Superior temporal gyrus (tissue), 1 donor: ENCODE measurements around the gene MYO18A.
A peak's percentile ranks its signal among the peaks of the same experiment; 100 is the strongest.
"Not testable (repeated sequence)": the region's sequence is repeated elsewhere in the genome, so short reads cannot be mapped to it uniquely, and the experiment has no call there.

ENCODE experiments used
- DNase-seq: peaks from one replicate; pipeline ENCODE4 v3.0.0-alpha.2; 2016; ENCODE audit errors: extremely low spot score

Gene MYO18A

DNA sequence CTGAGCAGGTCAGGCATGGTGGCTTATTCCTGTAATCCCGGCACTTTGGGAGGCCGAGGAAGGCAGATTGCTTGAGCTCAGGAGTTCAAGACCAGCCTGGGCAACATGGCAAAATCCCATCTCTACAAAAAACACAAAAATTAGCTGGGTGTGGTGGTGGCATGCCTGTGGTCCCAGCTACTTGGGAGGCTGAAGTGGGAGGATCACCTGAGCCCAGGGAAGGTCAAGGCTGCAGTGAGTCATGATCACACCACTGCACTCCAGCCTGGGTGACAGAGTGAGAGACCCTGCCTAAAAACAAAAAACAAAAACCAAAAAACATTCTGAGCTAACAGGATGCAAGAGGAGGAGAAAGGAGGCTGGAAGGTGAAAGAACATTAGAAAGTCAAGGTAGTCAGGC lies 33.0 kb downstream of the MYO18A start:
- DNase-seq: not testable (repeated sequence)

DNA sequence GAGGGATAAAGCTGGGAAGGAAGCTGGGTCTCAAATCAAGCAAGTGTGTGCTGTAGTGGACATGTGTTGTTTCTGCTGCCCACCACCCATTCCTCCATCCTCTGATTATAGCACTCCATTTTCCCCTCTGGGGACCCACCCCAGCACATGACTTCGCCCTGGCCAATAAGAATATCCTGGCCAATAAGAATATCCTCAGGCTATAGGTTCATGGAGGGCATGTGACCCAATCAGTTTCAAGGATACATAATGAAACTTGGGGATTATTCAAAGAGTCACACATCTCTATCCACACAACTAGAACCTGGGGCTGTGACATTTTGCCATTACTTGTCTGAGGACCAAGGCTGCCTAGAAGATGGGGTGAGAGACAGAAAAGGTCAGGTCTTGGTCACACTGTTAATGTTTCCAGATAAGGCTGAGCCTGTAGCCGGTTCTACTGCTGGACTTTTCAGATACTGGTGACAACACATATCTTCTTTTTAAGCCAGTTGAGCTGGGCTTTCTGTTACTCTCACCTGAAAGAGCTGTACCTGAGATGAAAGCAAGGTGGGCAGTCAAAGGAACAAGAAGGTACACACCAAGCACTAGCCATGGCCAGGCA lies 33.7 kb downstream of the MYO18A start:
- DNase-seq: no peak

DNA sequence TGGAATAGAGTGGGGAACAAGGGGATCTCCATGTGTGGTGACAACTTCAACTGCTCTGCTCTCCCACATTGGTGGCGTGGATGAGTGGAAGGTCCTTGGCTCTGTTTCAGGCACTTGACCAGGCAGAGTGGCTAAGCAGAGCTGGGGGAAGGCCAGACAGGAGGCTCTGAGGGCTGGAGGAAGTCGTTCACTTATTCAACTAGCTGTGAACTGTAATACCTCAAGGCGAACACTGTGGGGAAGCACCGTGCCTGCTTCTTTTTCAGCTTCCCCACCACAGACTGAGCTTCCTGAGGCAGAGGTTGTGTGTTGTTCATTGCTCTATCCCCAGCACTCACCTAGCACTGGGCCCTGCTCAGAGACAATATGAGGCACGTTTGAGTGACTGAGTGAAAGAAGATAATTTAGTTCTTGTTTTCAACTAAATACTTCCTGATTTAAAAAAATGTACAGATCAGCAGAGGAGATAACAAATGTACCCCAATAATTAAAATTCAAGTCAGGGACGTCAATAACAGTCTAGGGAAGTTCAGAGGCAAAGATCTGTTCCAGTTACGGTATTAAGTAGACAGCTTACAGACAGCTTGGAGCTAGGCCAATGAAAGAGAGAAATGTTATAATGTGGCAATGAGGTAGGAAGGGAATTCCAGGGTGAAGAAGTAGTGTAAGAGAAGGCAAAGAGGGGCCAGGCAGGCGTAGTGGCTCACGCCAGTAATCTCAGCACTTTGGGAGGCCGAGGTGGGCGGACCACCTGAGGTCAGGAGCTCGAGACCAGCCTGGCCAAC lies 34.7 kb downstream of the MYO18A start:
- DNase-seq: peak; percentile 78

DNA sequence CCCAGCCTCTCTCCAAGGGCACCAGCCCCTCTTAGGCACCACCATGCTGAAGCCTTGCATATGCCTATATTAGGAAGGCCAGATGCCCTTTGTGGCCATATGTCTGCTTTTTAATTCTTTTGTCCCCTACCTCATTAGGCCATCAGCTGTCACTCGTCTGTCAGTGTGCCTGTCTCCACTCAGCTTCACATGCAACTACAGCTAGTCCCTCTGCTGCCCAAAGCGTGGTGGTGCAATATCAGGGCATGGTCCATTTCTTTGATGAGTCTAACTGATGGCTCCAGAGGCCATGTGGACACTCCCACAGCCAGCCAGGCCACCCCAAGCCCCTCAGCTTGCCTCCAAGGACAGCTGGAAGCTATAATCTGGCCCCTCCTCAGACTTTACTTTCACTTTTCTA lies 36.3 kb downstream of the MYO18A start:
- no peak for DNase-seq

DNA sequence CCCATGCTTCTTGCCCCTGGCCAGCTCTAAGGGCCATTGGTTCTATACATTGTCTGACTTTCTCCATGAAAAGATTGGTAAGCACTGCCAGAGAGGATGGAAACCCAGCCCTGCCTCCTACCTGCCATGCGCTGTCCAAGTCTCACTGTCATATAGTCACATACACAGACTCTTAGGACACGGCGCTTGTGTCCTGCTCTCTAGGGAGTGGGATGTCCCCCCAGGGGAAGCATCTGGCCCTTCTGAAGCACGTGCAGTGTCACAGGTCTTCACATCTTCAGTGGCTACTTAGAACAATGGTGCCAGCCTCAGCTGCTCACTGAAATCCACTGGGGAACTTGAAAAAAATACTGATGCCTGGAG lies 38.7 kb downstream of the MYO18A start:
- DNase-seq: no peak

DNA sequence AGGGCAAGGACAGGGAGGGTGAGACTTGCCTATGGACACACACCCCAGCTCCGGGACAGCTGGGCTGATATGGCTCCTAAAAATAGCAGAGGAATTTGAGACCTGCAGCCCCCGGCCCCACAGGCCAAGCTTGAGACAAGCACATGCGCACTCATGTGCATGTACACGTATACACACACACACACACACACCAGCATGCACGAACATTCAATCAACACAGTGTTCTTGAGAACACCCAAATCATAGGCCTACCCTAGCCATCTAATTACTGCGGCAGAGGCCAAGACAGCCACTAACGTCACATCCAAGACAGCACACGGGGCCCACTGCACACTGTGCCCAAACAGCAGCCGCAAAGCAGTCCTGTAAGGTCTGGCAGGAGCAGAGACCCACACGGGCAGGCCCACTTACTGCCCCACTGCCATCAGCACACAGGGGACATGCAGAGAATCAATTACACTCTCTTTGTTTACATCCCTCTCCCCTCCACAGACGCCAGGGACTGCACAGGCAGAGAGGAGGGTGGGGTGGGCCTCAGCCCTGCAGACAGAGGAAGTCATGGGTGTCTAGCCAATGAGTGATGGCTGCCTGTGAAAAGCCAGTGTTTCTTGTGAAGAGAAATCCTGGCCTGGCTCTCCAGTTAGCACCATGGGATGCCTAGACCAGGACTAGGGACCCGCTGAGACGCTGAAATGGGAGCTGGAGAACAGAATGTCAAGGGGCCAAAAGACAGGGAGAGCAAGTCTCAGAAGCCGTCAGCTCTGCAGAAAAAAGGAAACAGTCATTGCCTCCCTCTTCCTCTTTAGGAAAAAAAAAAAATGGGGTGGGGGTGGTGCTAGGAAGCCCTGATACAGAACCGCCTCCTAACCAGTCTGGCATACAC lies 39.3 kb downstream of the MYO18A start:
- no peak for DNase-seq

DNA sequence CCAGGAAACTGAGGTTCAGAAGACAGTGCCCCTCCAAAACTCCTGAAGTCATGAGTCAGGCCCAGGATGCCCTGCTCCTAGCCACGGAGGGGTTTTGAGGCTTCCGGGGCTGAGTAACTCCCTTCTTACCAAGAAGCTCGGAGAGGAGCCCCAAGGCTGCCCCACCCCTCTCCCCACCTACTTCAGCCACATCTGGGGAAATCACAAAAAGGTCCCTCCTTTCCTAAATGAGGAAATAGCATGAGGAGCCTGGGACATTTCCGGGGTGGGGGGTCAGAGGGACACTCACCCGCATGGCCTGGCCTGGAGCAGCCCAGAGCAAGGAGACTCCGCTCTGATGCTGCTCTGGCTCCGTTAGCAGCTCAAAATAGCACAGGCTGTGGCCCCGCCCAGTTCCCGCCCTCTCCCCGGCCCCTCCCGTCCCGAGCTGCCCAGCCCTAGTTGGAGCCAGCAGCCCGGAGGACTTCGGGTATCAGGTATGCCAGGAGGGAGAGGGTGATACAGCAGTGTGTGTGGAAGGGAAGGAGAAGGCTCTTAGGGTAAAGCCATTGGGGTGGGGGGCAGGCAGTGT lies 40.1 kb downstream of the MYO18A start:
- DNase-seq: no peak

DNA sequence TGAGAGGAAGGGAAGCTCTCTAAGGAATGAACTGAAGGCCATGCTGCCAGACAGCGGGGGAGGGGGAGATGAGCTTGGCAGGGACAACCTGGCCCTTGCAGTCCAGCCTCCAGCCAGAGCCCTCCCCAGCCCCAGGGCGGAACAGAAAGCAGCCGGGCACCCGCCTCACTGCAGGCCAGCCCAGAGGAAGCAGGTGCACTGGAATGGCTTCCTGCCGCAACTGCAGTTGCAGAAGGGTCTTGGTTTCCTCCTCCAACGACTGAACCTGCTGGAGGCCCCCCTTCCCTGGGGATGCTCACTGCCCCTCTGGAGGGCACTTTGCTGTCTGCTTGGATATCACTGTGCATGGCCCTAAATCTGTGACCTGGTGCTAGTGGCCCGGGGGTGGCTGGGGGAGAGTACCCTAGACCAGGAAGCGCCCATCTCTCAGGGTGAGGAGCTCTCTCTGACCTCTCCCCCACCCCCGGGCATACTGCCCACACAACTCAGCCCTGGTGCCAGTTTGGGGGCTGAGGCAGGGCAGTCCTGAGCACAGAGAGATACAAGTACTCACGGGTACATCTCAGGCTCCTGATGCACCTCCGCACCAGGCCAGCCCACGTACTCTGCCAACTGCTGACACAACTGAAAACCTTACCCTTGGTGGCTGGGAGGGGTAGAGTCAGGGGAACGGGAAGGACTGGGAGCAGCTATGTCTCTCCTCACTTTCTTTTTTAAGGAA lies 41.1 kb downstream of the MYO18A start:
- no peak for DNase-seq

DNA sequence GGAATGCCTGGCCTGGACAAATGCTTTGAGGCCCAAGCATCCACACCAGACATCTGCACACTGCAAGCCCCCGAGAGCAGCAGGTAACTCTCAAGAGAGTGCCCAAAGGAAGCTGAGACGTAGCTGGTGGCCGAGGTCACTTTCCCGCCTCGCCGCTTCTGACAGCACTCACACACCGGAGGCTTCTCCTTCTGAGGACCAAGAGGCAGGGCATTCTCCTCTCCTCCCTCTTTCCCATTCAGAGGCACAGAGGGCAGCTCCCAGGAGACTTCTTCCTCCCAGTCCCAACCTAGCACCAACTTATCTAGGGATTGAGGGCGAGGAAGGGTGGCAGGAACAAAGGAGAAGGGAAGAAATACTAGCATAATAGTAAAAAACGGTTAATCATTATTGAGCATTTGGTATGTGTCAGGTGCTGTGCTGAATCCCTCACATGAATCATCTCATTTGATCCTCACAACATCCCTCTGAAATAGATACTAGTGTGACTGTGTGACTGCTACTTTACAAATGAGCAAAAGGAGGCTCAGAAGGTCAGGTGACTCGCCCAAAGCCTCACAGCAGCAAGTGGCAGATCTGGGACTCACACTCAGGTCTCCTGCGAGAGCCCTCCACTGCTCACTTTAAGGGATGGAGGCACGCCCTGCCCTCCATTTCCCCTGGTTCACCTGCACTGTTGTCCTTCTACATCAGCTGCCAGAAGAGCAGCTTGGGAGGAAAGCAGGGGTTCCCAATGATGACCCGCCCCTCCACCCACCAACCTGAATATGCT lies 41.8 kb downstream of the MYO18A start:
- DNase-seq: no peak

DNA sequence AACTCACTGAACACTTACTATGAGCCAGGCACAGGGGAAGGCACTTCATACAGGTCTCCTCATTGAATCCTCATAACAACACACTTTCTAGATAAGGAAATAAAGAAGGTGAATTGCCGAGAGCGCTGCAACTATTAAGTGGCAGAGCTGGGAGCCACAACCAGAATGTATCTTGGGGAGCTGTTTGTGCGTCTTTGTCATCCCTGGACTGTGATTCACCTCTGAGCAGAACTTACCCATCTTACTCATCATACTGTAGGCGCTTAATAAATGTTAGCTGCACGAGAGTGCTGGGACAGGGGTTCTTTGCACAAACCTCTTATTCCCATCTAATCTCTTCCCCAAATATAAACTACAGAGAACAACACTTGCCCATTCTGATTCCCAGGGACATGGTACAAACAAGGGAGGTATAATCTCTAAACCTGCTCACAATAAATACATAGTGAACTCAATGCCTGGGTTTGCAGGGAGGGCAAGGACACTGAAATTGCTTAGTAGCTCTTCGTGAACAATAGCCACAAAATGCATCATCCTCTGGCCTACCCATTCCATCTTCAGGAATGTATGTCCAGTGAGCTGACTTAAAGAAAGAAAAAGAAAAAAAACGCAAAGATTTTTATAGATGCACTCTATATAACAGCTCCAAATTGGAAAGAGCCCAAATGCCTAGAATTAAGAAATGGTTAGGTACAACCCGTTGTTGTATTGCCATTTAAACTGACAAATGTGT lies 43.0 kb downstream of the MYO18A start:
- DNase-seq: no peak

DNA sequence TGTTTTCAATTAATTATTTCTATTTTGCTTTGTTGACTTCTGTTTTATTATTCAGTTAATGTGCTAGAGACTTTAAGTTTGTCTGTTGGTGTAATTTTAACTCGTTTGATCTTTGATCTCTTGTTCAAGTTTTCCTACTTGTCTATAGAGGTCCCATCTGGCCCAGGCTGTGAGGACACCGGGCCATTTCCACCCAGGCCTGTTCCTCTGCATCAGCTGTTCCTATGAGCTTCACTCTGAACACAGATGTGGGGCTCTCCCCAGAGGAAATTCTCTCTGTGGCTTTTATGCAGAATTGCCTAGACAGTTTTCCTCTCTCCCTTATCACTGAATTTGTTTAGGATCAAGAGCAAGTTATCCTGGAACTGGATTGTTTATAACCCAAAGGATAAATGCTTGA lies 44.7 kb downstream of the MYO18A start:
- DNase-seq: no peak

DNA sequence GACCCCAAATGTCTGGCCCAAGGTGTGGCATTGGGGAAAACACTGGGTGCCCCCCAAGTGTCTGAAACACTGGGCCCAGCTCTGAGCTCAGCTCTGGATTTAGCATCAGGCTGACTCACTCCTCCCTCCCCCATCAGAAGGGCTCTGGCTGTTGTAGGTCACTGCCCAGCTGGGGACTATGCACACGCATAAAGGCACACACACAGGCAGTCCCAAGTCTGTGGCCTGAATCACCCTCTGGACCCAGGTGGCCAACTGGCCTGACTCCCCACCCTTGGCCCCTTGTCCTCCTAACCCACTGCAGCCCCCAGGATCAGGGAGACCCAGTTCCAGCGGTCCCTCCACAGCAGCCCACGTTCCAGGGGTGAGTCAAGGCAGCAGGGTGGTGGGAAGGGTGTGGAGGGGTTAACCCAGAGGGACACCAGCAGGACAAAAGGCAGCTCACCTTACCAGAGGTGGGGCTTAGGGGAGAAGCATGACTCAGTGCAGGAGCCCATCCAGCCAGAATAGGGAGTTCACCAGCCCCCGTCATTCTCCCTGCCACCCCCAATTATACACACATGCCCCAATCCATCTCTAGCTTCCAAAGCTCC lies 47.0 kb downstream of the MYO18A start:
- no peak for DNase-seq

DNA sequence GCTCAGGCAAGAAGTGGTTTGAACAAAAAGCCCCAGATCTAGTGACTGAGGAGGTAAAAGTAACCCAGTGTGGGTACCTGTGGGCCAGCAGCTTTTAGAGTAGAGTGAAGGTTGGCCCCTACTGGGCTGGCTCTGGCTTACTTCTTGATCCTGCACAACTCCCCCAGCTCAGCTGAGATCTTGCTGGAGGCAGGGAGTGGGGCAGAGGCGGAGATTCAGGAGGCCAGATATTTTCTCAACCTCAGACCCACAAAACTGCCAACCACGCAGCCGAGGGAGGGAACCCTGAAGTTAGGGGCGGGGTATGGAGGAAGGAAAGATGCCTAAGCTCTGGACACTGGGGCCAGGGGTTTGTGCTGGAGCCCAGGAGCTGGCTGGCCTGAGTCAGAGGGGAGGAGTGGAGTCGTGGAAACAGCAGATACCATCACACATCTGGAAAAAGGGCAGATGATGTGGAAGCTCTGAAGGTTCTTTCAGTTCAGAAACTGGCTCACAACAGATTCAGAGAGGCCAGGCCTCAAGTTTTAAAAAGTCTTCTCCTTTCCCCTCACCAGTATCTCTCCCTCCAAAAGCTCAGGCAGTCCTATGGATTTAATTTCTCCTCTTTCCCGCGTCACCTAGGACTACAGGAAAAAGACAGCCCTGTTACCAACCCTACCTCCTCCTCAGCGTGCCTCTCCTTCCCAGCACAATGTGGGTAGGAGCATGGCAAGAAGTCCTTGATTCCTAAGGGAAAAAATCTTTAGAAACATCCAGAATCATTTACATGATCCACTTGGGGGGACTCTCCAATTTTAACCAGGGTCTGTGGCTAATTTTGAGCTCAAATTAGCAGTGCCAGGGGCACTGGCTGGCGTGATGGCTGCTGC lies 48.1 kb downstream of the MYO18A start:
- no peak for DNase-seq

DNA sequence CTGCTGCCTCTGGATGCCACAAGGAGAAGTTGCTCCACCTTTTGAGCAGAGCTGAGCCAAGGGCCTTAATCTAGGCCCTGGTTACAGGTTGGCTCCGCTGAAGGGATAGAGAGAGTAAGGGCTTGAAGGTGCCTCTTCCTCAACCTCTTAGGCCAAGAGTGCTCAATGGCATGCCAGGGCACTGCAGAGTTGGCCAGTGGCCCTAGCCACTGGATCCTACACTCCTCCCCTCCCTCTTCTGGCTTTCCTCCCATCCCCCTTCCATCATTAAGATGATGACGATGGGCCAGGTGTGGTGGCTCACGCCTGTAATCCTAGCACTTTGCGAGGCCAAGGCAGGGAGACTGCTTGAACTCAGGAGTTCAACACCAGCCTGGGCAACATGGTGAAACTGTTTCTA lies 50.5 kb downstream of the MYO18A start:
- no peak for DNase-seq

DNA sequence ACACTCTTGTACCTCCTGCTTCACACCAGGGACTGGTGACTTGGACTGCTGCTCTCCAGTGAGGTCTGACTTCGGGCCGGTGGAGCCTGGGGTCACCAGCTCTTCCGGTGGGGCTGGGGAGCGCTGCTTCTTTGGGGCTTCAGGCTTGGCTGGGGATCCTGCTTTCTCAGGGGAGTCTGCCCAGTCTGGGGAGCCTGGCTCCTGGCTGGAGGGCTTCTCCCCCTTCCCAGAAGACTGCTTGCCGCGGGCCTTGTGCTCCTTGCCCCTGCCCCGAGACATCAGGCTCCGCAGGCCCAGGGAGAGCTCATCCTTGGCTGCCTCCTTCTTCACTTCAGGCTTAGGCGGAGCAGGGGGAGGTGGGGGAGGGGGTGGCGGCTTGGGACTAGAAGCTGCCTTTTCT lies 52.4 kb downstream of the MYO18A start:
- DNase-seq: no peak

DNA sequence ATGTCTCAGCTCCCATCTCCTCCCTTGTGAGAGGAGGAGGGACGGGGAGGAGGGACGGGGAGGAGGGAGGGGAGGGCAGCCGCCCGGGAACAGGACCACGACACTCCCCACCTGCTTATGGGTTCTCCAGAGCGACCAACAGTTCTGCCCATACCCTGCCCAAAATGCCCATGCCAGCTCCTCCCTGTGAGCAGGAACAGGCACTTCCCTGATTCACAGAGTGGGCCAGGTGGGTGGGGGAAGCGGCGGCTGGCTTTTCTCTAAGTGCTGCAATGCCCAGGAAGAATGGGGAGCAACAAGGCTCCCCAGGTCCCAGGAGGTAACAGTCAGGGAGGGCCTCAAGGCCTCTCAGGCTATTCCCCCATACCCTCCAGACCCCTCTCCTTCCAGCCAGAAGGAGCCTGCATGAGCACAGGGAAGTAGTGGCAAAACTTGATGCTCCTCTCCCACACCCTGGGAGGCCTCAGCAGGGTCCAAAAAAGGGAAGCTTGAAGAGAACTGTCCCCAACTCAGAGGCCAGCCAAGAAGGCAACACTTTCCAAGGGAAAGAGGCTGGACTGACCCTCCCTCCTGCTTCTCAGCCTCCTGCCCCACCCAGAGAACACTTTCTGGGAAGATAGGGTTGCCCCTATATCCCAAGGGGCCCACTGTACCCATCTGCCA lies 53.8 kb downstream of the MYO18A start:
- no peak for DNase-seq

DNA sequence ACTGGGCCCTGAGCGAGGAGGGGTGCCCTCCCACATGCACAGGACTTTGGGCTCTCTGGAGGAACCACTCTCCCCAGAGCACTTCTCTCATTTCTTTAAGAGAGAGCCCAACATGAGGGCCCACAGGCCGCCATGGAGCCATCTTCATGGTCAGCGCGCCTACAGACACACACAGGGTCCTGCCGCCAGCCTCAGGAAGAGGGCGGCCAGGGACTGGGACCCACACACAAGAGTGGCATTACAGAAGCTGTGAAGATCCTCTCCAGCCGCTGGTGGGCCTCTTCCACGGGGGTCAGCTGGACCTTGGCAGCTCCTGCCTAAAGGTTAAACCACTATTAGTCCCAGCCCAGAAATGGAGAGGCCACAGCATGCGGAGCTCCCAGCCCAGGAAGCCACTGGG lies 54.5 kb downstream of the MYO18A start:
- DNase-seq: no peak

DNA sequence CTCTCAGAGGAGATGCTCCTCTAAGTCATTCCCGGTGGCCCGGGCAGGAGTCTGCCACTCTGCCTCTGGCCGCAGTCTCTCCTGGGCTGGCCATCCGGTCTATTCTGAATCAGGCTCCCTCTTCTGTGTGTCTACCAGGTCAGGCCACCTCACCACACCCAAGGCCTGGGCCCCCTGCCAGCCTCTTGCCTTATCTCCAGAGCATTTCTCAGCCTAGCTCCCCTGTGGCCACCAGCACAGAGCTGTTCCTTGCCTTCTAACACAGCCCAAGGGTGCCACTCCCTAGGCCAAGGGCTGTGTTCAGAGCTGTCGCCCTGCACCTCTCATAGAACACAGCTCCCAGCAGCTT lies 55.3 kb downstream of the MYO18A start:
- no peak for DNase-seq
